OCI-LY7 (cell line): ENCODE measurements around the gene CLUH.
"Not testable (repeated sequence)": the region's sequence is repeated elsewhere in the genome, so short reads cannot be mapped to it uniquely, and the experiment has no call there.

Experiments
- CTCF ChIP-seq: fragments of 200-600 bp; sonication (generic); conservative IDR thresholded peaks from 2 replicates; pipeline ENCODE4 v1.5.1; 2014; ENCODE audit warnings: mild to moderate bottlenecking, antibody characterized with exemption, low read length, moderate library complexity, mixed read lengths
- EZH2phosphoT487 ChIP-seq: fragments of 200-600 bp; sonication (generic); IDR thresholded peaks from 2 replicates; pipeline ENCODE4 v1.6.1; 2018; ENCODE audit warnings: low read depth, borderline replicate concordance, mild to moderate bottlenecking, mixed run types, antibody characterized with exemption, low read length, moderate library complexity, mixed read lengths

- TF ChIP-seq CTCF, EZH2phosphoT487: not testable (repeated sequence)
Measured at GRCh38 chr17:2660410-2660809, 51.2 kb downstream of the CLUH start.
